Lower leg skin (tissue), 4 donors: Measurements from ENCODE around the gene PRRX2. TPM values are rescaled to one million over a fixed set of nuclear protein-coding genes. Genes with fewer than 3 reads are reported as not detected.
A peak's percentile ranks its signal among the peaks of the same experiment; 100 is the strongest.
"Not testable (repeated sequence)": the region's sequence is repeated elsewhere in the genome, so short reads cannot be mapped to it uniquely, and the experiment has no call there.

Source experiments
- DNase-seq, 2 donors: peaks; one replicate each; pipeline ENCODE4 v3.0.0-alpha.2; 2019; ENCODE audit warnings: low spot score in 2 of 2
- H3K4me3 ChIP-seq: fragments of 200-600 bp; sonication (generic); 2 replicates; pipeline ENCODE4 v1.5.1; 2017; ENCODE audit warnings: mild to moderate bottlenecking, low read depth; ENCODE audit not compliant: poor library complexity, severe bottlenecking
- POLR2A ChIP-seq, 2 donors: fragments of 450-650 bp; IDR thresholded peaks; one replicate each; pipeline ENCODE4 v1.6.1; 2016 to 2017; ENCODE audit warnings: antibody characterized with exemption in 2 of 2, mild to moderate bottlenecking in 1 of 2, moderate library complexity in 1 of 2
- WGBS, 2 donors: methylation state at CpG; one replicate each; pipeline ENCODE4 v1.1.5; 2018; 5-methylcytosine and 5-hydroxymethylcytosine counted together
- intact Hi-C: fragments of 100-400 bp; cut with DNase I; formaldehyde crosslinking; loops from one replicate; pipeline ENCODE4 v1.15.0; 2023; ENCODE audit warnings: low total_unique reads
- total RNA-seq, 4 donors: library from RNA; depleted of rRNA; stranded (reverse); fragments of >200 nt; gene quantifications; one replicate each; pipeline ENCODE4 v1.1.0, GENCODE V29; 2016
- TF ChIP-seq, protein P1 (sequence below), 3 donors: fragments of 450-650 bp; IDR thresholded peaks; one replicate each; pipeline ENCODE4 v1.5.1; 2016; ENCODE audit warnings: antibody characterized with exemption in 3 of 3, mild to moderate bottlenecking in 3 of 3, moderate library complexity in 2 of 3

PRRX2 gene
- total RNA-seq, 4 donors from 2014 or later: 10.7 to 24.1 (median 16.6) TPM

DNA sequence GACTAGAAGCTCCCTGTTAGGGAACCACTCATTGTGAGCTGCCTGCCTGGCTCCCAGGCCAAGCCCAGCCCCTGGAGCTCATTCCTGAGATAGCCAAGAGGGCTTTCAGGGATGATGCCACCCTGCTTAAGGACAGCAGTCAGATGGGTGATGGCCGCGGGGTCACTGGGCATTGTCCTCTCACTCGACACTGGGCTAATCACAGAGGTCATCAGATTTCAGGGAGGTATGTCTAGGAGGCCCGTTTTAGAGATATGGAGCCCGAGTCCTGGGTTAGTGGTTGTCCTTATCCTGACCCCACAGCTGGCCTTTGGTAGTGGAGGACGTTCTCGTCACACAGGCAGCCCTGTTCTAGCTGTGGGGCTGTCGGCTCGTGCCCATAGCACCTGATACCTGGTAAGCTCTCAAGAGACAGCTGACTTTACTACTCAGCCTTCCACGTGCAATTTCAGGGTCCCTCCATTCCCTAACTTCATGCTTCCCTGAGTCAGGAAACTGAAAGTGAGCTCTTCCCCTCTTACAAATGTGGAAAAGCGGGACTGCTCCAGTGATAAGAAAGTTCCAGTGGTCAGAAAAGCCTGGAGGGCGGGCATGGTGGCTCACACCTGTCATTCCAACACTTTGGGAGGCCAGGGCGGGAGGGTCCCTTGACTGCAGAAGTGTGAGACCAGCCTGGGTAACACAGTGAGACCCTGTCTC lies 94.5 kb downstream of the PRRX2 start:
- TF ChIP-seq, protein P1, sequence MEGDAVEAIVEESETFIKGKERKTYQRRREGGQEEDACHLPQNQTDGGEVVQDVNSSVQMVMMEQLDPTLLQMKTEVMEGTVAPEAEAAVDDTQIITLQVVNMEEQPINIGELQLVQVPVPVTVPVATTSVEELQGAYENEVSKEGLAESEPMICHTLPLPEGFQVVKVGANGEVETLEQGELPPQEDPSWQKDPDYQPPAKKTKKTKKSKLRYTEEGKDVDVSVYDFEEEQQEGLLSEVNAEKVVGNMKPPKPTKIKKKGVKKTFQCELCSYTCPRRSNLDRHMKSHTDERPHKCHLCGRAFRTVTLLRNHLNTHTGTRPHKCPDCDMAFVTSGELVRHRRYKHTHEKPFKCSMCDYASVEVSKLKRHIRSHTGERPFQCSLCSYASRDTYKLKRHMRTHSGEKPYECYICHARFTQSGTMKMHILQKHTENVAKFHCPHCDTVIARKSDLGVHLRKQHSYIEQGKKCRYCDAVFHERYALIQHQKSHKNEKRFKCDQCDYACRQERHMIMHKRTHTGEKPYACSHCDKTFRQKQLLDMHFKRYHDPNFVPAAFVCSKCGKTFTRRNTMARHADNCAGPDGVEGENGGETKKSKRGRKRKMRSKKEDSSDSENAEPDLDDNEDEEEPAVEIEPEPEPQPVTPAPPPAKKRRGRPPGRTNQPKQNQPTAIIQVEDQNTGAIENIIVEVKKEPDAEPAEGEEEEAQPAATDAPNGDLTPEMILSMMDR (IDR thresholded peaks at IDR 0.05): no peak
- no peak for TF ChIP-seq POLR2A (IDR thresholded peaks at IDR 0.05)
- no peak overlapping the region for H3K4me3 ChIP-seq
- 90 to 92% methylated on average over 13 of the region's 13 CpGs for WGBS, 2 donors
- DNase-seq: no peak
- intact Hi-C loops: no loop called here

DNA sequence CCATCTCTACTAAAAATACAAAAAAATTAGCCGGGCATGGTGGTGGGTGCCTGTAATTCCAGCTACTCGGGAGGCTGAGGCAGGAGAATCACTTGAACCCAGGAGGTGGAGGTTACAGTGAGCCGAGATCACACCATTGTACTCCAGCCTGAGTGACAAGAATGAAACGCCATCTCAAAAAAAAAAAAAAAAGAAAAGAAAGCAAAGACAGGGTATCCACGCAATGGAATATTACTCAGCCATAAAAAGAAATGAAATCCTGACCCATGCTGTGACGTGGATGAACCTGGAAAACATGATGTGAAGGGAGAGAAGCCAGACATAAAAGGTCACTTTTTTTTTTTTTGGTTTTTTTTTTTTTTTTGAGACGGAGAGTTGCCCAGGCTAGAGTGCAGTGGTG lies 95.3 kb downstream of the PRRX2 start:
- intact Hi-C loops, H3K4me3 ChIP-seq, DNase-seq: not testable (repeated sequence)
- WGBS, 2 donors: 85 to 89% methylated on average over 7 of the region's 7 CpGs

DNA sequence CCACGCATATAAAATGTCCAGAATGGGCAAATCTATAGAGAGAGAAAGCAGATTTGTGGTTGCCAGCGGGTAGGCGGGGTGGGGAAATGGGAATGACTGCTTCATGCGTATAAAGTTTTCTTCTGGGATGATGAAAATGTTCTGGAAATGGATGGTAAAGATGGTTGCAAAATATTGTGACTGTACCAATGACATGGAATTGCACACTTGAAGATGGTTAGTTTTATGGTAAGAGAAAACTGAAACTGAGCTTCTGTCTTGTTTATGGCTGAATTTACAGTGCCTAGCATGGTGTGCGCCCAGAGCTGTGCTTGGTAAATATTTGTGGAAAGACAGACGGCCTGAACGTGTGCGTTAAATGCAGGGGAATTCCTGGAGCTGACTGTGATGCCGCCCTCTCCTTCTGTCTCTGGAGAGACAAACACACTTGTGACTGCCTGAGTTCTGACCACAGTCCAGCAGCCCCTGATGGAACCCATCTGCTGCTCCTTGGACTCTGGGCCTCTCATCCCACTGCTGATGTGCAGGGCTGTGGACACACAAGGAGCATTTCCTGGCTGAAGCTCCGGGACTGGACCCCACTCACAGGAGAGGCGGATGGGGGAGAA lies 96.0 kb downstream of the PRRX2 start:
- no peak overlapping the region for H3K4me3 ChIP-seq
- intact Hi-C loops: no loop called here
- no peak for DNase-seq
- TF ChIP-seq, protein P1 (IDR thresholded peaks at IDR 0.05): no peak
- TF ChIP-seq POLR2A (IDR thresholded peaks at IDR 0.05): no peak
- WGBS, 2 donors: 52 to 57% methylated on average over 11 of the region's 11 CpGs

DNA sequence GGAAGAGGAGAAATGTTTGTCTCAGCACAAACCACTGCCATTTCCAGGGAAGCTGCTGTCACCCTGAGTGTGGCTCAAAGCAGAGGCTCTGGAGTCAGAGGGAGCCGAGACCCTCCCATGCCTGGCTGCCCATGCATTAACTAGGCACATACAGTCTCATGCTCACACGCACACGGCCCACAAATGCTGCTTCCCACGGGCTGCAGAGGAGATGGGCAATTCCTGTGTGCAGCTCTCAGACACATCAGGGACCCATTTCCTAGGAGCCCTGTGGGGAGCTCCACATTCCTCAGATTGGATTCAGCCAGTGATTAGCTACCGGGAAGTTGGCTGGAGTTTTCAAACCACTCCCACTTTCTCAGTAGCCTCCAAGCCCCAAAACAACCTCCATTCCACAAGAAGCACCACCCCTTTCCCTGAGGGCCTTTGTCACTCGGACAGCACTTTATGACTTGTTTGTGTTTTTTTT lies 96.5 kb downstream of the PRRX2 start:
- DNase-seq: no peak
- H3K4me3 ChIP-seq: no peak overlapping the region
- intact Hi-C loops: no loop called here
- TF ChIP-seq, protein P1 (IDR thresholded peaks at IDR 0.05): no peak
- no peak for TF ChIP-seq POLR2A (IDR thresholded peaks at IDR 0.05)
- 30 to 35% methylated on average over 5 to 6 of the region's 6 CpGs for WGBS, 2 donors

DNA sequence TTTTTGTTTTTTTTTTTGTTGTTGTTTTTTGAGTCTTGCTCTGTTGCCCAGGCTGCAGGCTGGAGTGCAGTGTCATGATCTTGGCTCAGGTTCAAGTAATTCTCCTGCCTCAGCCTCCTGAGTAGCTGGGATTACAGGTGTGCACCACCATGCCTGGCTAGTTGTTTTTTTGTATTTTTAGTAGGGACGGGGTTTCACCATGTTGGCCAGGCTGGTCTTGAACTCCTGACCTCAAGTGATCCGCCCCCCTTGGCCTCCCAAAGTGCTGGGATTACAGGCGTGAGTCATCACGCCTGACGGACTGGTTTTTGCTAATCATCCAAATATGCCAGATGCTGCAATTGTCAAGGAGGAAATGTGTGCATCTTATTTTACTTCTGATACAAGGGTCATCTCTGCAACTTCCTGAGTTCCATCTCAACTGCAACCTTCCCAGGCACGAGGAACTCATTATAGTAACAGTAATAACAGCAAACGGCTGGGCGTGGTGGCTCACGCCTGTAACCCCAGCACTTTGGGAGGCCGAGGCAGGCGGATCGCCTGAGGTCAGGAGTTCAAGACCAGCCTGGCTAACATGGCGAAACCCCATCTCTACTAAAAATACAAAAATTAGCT lies 97.0 kb downstream of the PRRX2 start:
- intact Hi-C loops, H3K4me3 ChIP-seq: not testable (repeated sequence)
- peak in 1 of 2 donors; percentile 60 for DNase-seq
- 26 to 30% methylated on average over 13 of the region's 13 CpGs for WGBS, 2 donors

DNA sequence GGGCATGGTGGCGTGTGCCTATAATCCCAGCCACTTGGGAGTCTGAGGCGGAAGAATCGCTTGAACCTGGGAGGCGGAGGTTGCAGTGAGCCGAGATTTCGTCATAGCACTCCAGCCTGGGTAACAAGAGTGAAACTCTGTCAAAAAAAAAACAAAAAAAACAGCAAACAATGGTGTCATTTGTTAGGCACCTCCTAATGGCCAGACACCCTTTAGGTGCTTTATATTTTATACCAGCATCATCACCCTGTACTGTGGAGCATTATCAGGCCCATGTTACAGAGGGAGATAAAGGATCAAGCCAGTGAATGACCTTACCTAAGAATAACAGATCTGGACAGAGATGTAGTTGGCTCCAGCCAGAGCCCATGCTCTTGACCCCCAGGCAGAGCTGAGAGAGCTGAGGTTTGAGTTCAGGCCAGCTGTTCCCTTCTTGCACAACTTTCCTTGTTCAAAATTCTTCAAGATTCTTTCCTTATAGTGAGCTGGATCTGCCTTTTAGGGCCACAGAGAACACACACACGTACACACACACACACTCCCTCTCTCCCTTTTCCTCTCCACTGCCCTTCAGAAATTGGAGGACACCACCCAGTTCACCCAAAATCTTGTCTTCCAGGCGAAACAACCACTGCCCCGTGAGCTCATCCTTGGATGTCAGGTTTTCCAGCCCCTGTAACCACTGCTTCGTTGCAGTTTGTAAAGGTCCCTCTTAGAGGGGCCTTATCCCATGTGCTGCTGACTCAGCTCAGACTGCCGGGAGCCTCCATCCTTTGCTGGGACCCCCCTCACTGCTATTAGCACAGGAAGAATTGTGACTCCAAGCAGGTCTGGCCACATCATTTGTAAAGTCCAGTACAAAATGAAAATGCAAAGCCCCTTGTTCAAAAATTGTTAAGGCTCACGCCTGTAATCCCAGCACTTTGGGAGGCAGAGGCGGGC lies 97.8 kb downstream of the PRRX2 start:
- TF ChIP-seq POLR2A (IDR thresholded peaks at IDR 0.05): no peak
- TF ChIP-seq, protein P1 (IDR thresholded peaks at IDR 0.05): no peak
- intact Hi-C loops: no loop called here
- WGBS, 2 donors: 64 to 70% methylated on average over 13 of the region's 13 CpGs
- no peak for DNase-seq
- no peak overlapping the region for H3K4me3 ChIP-seq
